Panc1 (cell line): ENCODE measurements around the gene GRIA3. TPM values are rescaled to one million over a fixed set of nuclear protein-coding genes. Genes with fewer than 3 reads are reported as not detected.

Experiments
- ATAC-seq: fragments of 200-7000 bp; cut with Tn5 transposase; 2 replicates; pipeline ENCODE4 v1.9.1; 2020; ENCODE audit warnings: mild to moderate bottlenecking, moderate library complexity
- BruUV-seq: library from RNA; stranded (reverse); fragments of 400-500 nt; replicated peaks from 2 replicates; lab custom pipeline; 2021; lab: Mats Ljungman, UMichigan
- CTCF ChIA-PET: fragments of 300-600 bp; sonication (Branson Sonifier 250); formaldehyde crosslinking; loops from one replicate; lab custom pipeline; 2022; ENCODE audit warnings: antibody characterized with exemption; lab: Charles Lee
- POLR2A ChIA-PET: fragments of 300-600 bp; sonication (Branson Sonifier 250); formaldehyde crosslinking; loops from one replicate; lab custom pipeline; 2022; ENCODE audit warnings: antibody characterized with exemption; lab: Charles Lee
- DNase-seq: peaks from one replicate; pipeline ENCODE4 v3.0.0-alpha.2; 2010; ENCODE audit warnings: low read depth, low spot score
- H3K27ac ChIP-seq: 2 replicates; pipeline ENCODE4 v1.5.1; 2011; ENCODE audit warnings: mild to moderate bottlenecking, low read length, inconsistent platforms
- H3K27me3 ChIP-seq: fragments of 200-500 bp; sonication (Bioruptor generic); 2 replicates; pipeline ENCODE4 v1.6.0; 2014; ENCODE audit warnings: low read length, inconsistent platforms; ENCODE audit not compliant: control insufficient read depth, insufficient read depth
- H3K36me3 ChIP-seq: fragments of 200-500 bp; sonication (Bioruptor generic); 2 replicates; pipeline ENCODE4 v1.5.1; 2014; ENCODE audit warnings: inconsistent platforms, mild to moderate bottlenecking, low read length, moderate library complexity; ENCODE audit not compliant: control insufficient read depth, insufficient read depth
- H3K4me1 ChIP-seq: 2 replicates; pipeline ENCODE4 v1.5.1; 2011; ENCODE audit warnings: inconsistent platforms, mild to moderate bottlenecking, low read length, moderate library complexity; ENCODE audit not compliant: control insufficient read depth, insufficient read depth
- H3K4me3 ChIP-seq, 2 experiments: 2 replicates each; pipeline ENCODE4 v1.5.1; 2011 to 2012; ENCODE audit warnings: low read depth in 2 of 2, low read length in 2 of 2, mild to moderate bottlenecking in 2 of 2, inconsistent platforms in 1 of 2, moderate library complexity in 1 of 2
- H3K9me3 ChIP-seq: fragments of 200-500 bp; sonication (Bioruptor generic); 2 replicates; pipeline ENCODE4 v1.5.1; 2014; ENCODE audit warnings: low read depth, mild to moderate bottlenecking, inconsistent platforms, low read length, moderate library complexity; ENCODE audit not compliant: control insufficient read depth, insufficient read depth
- POLR2AphosphoS5 ChIP-seq: IDR thresholded peaks from 2 replicates; pipeline ENCODE4 v1.6.1; 2012; ENCODE audit warnings: mild to moderate bottlenecking, low read depth, low read length, moderate library complexity
- SIN3A ChIP-seq: IDR thresholded peaks from 2 replicates; pipeline ENCODE4 v1.6.1; 2012; ENCODE audit warnings: low read depth, mild to moderate bottlenecking, low read length, moderate library complexity, borderline replicate concordance; ENCODE audit not compliant: insufficient read depth
- TCF7L2 ChIP-seq: IDR thresholded peaks from 2 replicates; pipeline ENCODE4 v1.6.1; 2011; ENCODE audit warnings: mild to moderate bottlenecking, low read depth, low read length, inconsistent platforms
- in situ Hi-C: cut with HindIII; loops from 2 replicates; pipeline ENCODE4 v1.10.0; 2016; ENCODE audit warnings: low sequenced_read_pairs, low pct_unique_long_range_greater_than_20kb
- intact Hi-C: fragments of 100-400 bp; cut with micrococcal nuclease; formaldehyde crosslinking; loops from one replicate; pipeline ENCODE4 v1.10.0; 2022; ENCODE audit not compliant: unreplicated experiment
- total RNA-seq: library from RNA; stranded (reverse); gene quantifications from one replicate; pipeline ENCODE4 v1.2.1, GENCODE V29; 2021; ENCODE audit not compliant: unreplicated experiment
- TF ChIP-seq, protein P1 (sequence below), 2 experiments: IDR thresholded peaks; 2 replicates each; pipeline ENCODE4 v1.6.1; 2011 to 2012; ENCODE audit warnings: low read depth in 2 of 2, control low read depth in 1 of 2, low read length in 1 of 2, mild to moderate bottlenecking in 1 of 2, moderate library complexity in 1 of 2; ENCODE audit not compliant: insufficient read depth in 1 of 2
- TF ChIP-seq, protein P2 (sequence below): fragments of 450-650 bp; IDR thresholded peaks from 2 replicates; pipeline ENCODE4 v1.5.1; 2017; ENCODE audit warnings: mild to moderate bottlenecking

The GRIA3 gene
- total RNA-seq, 1 experiment from 2014 or later = not detected

DNA sequence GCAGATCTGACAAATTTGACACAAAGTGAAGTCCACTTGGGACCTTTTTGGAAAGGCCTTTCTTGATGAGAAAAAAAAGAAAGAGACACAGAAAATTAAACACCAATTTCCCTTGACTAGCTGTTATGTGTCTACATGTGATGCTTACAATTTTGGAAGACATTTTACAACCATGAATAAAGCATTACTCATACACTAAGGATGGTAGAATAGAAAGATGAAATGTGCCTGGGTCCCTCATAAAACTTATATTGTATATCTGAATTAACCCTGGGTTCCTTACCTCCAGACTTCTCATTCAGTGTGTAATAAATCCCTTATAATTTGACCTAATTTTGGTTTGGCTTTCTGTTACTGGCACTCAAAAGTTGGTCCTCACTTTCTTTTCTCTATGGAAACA is 16.5 kb upstream of the GRIA3 start:
- Histone ChIP-seq H3K27me3 (no peaks in the 10 kb centered on the region), H3K27ac (no peak overlapping the region), H3K36me3 (no peaks in the 10 kb centered on the region), H3K4me3 (no peak overlapping the region), H3K9me3 (no peaks in the 10 kb centered on the region), H3K4me1 (no peaks in the 10 kb centered on the region)
- intact Hi-C loops = no loop called here
- ChIA-PET CTCF (no interaction called here), POLR2A (no interaction called here)
- in situ Hi-C loops = no loop called here
- ATAC-seq (no peak), DNase-seq (no peak)
- BruUV-seq = no TSS peak
- TF ChIP-seq SIN3A (no peak), TCF7L2 (no peak)

DNA sequence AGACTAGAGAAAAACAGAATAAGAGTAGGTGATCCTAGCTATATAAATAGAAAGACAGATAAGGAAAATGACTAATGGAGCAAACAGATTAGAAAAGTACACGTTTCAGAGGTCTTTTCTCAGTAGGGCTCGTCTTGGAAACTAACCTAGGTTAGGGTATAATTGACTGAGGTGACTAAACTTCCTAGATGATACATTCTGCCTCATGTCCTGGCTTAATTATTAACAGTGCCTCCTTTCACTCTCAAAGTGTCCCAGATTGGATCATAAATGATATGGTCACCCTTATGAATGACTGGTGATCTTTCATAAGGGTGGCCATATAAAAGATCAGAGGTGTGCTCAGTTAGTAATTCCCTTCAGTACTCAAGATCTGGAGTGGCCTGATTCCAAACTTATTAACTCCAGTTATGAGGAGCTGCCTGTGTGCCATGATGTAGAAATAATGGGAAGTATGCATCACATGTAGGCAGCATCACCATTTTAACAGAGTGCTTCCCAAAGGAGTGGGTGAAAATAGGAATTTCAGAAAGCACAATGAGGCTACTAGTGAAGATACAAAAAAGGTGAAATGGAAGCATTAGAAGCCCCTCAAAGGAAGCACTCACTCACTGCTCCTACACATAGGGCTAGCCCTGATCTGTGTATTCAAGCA is 14.7 kb upstream of the GRIA3 start:
- intact Hi-C loops = no loop called here
- no peak for ATAC-seq
- in situ Hi-C loops = no loop called here

More for the DNA sequence above, 14.7 kb upstream of the GRIA3 start:
- Histone ChIP-seq H3K27ac (no peak overlapping the region), H3K4me1 (no peaks in the 10 kb centered on the region), H3K9me3 (no peaks in the 10 kb centered on the region), H3K4me3 (no peak overlapping the region), H3K36me3 (no peaks in the 10 kb centered on the region), H3K27me3 (no peaks in the 10 kb centered on the region)
- TF ChIP-seq, protein P1, sequence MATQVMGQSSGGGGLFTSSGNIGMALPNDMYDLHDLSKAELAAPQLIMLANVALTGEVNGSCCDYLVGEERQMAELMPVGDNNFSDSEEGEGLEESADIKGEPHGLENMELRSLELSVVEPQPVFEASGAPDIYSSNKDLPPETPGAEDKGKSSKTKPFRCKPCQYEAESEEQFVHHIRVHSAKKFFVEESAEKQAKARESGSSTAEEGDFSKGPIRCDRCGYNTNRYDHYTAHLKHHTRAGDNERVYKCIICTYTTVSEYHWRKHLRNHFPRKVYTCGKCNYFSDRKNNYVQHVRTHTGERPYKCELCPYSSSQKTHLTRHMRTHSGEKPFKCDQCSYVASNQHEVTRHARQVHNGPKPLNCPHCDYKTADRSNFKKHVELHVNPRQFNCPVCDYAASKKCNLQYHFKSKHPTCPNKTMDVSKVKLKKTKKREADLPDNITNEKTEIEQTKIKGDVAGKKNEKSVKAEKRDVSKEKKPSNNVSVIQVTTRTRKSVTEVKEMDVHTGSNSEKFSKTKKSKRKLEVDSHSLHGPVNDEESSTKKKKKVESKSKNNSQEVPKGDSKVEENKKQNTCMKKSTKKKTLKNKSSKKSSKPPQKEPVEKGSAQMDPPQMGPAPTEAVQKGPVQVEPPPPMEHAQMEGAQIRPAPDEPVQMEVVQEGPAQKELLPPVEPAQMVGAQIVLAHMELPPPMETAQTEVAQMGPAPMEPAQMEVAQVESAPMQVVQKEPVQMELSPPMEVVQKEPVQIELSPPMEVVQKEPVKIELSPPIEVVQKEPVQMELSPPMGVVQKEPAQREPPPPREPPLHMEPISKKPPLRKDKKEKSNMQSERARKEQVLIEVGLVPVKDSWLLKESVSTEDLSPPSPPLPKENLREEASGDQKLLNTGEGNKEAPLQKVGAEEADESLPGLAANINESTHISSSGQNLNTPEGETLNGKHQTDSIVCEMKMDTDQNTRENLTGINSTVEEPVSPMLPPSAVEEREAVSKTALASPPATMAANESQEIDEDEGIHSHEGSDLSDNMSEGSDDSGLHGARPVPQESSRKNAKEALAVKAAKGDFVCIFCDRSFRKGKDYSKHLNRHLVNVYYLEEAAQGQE (IDR thresholded peaks at IDR 0.05; ENCODE audit: insufficient read depth in 1 of 2, low read depth in 2 of 2, low read length in 1 of 2) = no peak
- no peak for TF ChIP-seq TCF7L2
- no peak for TF ChIP-seq SIN3A
- TF ChIP-seq, protein P2, sequence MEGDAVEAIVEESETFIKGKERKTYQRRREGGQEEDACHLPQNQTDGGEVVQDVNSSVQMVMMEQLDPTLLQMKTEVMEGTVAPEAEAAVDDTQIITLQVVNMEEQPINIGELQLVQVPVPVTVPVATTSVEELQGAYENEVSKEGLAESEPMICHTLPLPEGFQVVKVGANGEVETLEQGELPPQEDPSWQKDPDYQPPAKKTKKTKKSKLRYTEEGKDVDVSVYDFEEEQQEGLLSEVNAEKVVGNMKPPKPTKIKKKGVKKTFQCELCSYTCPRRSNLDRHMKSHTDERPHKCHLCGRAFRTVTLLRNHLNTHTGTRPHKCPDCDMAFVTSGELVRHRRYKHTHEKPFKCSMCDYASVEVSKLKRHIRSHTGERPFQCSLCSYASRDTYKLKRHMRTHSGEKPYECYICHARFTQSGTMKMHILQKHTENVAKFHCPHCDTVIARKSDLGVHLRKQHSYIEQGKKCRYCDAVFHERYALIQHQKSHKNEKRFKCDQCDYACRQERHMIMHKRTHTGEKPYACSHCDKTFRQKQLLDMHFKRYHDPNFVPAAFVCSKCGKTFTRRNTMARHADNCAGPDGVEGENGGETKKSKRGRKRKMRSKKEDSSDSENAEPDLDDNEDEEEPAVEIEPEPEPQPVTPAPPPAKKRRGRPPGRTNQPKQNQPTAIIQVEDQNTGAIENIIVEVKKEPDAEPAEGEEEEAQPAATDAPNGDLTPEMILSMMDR = no peak
- no peak for TF ChIP-seq POLR2AphosphoS5
- no TSS peak for BruUV-seq
- DNase-seq = no peak
- CTCF ChIA-PET = no interaction called here
- POLR2A ChIA-PET = no interaction called here
